H1 (cell line): ENCODE measurements around the gene CDKN2B-AS1. TPM values are rescaled to one million over a fixed set of nuclear protein-coding genes. Genes with fewer than 3 reads are reported as not detected.

Experiments used
- FOSL1 ChIP-seq: IDR thresholded peaks from 2 replicates; pipeline ENCODE4 v1.6.1; 2011; ENCODE audit warnings: mild to moderate bottlenecking, low read depth, low read length, moderate library complexity; ENCODE audit not compliant: insufficient read depth
- RAD21 ChIP-seq, 2 experiments: IDR thresholded peaks in 1 of 2; conservative IDR thresholded peaks in 1 of 2; 2 replicates each; pipeline ENCODE4 v1.6.1; 2011; ENCODE audit warnings: low read depth in 2 of 2, low read length in 2 of 2, improper control_type of control experiment in 1 of 2, inconsistent platforms in 1 of 2, mild to moderate bottlenecking in 1 of 2, moderate library complexity in 1 of 2
- SIN3A ChIP-seq, 2 experiments: IDR thresholded peaks in 1 of 2; conservative IDR thresholded peaks in 1 of 2; 2 replicates each; pipeline ENCODE4 v1.6.1; 2011 to 2012; ENCODE audit warnings: low read length in 2 of 2, improper control_type of control experiment in 1 of 2, low read depth in 1 of 2, mild to moderate bottlenecking in 1 of 2
- YY1 ChIP-seq: IDR thresholded peaks from 2 replicates; pipeline ENCODE4 v1.6.1; 2011; ENCODE audit warnings: low read depth, mild to moderate bottlenecking, low read length
- polyA plus RNA-seq, 7 experiments: library from polyadenylated mRNA; depleted of rRNA in 3 of 7; stranded (reverse) in 5 of 7; unstranded in 2 of 7; fragments of >200 nt in 5 of 7; fragments of 200-250 nt in 2 of 7; gene quantifications; 1 replicate in 5 of 7; 2 replicates in 1 of 7; 4 replicates in 1 of 7; pipeline versions ENCODE4 v1.2.1 to v1.2.3, GENCODE V29; 2011 to 2013; ENCODE audit warnings: missing spikeins in 2 of 7, mixed read lengths in 2 of 7
- total RNA-seq: library from RNA; stranded (reverse); fragmentation: NEBNext Ultra II Directional; extraction: Animal tissue kit (Norgen Biotek cat#: 25700); gene quantifications from 2 replicates; pipeline ENCODE4 v1.2.1, GENCODE V29; 2021
- TF ChIP-seq, protein P1 (sequence below): fragments of 300-600 bp; sonication (generic); IDR thresholded peaks from 2 replicates; pipeline ENCODE4 v1.7.1; 2012; ENCODE audit warnings: low read length, moderate library complexity, mild to moderate bottlenecking, inconsistent platforms; ENCODE audit not compliant: insufficient replicate concordance
- TF ChIP-seq, protein P2 (sequence below): IDR thresholded peaks from 2 replicates; pipeline ENCODE4 v1.6.1; 2012; ENCODE audit warnings: inconsistent platforms

The CDKN2B-AS1 gene
- total and polyA plus RNA-seq, 2 of the 8 experiments (the other 6 are each of a cell fraction or from before 2014, with no cell fraction given) = not detected

DNA sequence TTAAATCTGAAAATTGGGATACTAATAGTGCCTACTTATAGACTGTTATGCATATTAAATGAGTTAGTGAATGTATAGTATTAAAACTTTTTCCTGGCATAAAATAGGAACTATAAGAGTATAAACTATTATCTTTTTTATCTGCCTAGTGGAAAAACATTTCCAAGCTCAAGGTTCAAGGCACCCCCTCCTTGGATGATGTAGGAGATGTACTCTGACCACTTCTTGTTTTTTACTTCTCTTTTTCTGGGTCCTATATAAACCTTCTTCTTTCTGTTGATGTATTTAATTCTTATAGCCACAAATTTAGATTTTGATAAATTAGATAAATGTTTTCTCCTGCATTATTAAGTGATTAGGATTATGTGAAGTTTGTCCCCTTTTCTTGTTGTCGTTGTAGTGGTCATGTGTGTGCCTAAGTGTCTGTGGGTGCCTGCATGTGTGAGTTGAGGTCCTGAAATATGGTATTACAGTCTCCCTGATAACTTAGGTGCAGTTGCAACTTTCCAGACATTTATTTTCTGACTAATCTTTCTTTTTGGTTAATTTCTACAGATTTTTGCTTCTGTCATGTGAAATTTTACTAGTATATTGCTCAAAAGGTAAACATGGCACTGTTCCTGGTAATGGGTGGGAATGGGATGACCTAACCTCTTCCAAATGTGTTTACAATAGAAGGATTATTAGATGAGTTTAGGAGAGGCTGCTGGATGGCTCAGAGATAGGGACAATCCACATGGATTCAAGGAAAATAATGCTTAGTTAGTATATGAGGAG lies 175.3 kb downstream of the CDKN2B-AS1 start (continued):
- TF ChIP-seq, protein P1, sequence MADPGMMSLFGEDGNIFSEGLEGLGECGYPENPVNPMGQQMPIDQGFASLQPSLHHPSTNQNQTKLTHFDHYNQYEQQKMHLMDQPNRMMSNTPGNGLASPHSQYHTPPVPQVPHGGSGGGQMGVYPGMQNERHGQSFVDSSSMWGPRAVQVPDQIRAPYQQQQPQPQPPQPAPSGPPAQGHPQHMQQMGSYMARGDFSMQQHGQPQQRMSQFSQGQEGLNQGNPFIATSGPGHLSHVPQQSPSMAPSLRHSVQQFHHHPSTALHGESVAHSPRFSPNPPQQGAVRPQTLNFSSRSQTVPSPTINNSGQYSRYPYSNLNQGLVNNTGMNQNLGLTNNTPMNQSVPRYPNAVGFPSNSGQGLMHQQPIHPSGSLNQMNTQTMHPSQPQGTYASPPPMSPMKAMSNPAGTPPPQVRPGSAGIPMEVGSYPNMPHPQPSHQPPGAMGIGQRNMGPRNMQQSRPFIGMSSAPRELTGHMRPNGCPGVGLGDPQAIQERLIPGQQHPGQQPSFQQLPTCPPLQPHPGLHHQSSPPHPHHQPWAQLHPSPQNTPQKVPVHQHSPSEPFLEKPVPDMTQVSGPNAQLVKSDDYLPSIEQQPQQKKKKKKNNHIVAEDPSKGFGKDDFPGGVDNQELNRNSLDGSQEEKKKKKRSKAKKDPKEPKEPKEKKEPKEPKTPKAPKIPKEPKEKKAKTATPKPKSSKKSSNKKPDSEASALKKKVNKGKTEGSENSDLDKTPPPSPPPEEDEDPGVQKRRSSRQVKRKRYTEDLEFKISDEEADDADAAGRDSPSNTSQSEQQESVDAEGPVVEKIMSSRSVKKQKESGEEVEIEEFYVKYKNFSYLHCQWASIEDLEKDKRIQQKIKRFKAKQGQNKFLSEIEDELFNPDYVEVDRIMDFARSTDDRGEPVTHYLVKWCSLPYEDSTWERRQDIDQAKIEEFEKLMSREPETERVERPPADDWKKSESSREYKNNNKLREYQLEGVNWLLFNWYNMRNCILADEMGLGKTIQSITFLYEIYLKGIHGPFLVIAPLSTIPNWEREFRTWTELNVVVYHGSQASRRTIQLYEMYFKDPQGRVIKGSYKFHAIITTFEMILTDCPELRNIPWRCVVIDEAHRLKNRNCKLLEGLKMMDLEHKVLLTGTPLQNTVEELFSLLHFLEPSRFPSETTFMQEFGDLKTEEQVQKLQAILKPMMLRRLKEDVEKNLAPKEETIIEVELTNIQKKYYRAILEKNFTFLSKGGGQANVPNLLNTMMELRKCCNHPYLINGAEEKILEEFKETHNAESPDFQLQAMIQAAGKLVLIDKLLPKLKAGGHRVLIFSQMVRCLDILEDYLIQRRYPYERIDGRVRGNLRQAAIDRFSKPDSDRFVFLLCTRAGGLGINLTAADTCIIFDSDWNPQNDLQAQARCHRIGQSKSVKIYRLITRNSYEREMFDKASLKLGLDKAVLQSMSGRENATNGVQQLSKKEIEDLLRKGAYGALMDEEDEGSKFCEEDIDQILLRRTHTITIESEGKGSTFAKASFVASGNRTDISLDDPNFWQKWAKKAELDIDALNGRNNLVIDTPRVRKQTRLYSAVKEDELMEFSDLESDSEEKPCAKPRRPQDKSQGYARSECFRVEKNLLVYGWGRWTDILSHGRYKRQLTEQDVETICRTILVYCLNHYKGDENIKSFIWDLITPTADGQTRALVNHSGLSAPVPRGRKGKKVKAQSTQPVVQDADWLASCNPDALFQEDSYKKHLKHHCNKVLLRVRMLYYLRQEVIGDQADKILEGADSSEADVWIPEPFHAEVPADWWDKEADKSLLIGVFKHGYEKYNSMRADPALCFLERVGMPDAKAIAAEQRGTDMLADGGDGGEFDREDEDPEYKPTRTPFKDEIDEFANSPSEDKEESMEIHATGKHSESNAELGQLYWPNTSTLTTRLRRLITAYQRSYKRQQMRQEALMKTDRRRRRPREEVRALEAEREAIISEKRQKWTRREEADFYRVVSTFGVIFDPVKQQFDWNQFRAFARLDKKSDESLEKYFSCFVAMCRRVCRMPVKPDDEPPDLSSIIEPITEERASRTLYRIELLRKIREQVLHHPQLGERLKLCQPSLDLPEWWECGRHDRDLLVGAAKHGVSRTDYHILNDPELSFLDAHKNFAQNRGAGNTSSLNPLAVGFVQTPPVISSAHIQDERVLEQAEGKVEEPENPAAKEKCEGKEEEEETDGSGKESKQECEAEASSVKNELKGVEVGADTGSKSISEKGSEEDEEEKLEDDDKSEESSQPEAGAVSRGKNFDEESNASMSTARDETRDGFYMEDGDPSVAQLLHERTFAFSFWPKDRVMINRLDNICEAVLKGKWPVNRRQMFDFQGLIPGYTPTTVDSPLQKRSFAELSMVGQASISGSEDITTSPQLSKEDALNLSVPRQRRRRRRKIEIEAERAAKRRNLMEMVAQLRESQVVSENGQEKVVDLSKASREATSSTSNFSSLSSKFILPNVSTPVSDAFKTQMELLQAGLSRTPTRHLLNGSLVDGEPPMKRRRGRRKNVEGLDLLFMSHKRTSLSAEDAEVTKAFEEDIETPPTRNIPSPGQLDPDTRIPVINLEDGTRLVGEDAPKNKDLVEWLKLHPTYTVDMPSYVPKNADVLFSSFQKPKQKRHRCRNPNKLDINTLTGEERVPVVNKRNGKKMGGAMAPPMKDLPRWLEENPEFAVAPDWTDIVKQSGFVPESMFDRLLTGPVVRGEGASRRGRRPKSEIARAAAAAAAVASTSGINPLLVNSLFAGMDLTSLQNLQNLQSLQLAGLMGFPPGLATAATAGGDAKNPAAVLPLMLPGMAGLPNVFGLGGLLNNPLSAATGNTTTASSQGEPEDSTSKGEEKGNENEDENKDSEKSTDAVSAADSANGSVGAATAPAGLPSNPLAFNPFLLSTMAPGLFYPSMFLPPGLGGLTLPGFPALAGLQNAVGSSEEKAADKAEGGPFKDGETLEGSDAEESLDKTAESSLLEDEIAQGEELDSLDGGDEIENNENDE = no peak
- TF ChIP-seq, protein P2, sequence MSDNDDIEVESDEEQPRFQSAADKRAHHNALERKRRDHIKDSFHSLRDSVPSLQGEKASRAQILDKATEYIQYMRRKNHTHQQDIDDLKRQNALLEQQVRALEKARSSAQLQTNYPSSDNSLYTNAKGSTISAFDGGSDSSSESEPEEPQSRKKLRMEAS = no peak
- TF ChIP-seq FOSL1 = no peak
- no peak for TF ChIP-seq RAD21 (IDR thresholded peaks at IDR 0.05 in 1 of 2, conservative IDR thresholded peaks at IDR 0.05 in 1 of 2; ENCODE audit: low read depth in 2 of 2, low read length in 2 of 2)
- no peak for TF ChIP-seq YY1
- no peak for TF ChIP-seq SIN3A (conservative IDR thresholded peaks at IDR 0.05 in 1 of 2, IDR thresholded peaks at IDR 0.05 in 1 of 2; ENCODE audit: low read depth in 1 of 2, low read length in 2 of 2)
